ENCODE measurements around the gene CALHM4.
"Not testable (repeated sequence)": the region's sequence is repeated elsewhere in the genome, so short reads cannot be mapped to it uniquely, and the experiment has no call there.

Gene CALHM4

GRCh38 chr6:116572162-116572561 lies 18.6 kb downstream of the CALHM4 start:
- no peak for DNase-seq (ENCODE audit: low read depth in 2 of 2, low spot score in 1 of 2)

DNA sequence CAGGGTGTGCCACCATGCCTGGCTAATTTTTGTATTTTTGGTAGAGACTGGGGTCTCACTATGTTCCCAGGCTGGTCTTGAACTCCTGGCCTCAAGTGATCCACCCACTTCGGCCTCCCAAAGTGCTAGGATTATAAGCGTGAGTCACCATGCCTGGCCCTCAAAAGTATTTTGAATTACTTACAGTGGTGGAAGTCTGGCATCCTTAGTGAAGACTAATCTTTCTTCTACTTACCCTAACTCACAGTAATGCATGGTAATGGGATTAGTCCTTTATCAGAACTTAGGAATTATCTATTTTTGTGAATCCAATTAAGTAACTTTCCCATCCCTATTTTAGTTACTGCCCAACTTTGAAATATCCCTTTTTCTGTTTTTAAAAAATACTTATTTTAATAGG lies 21.7 kb downstream of the CALHM4 start:
- no peak for DNase-seq (ENCODE audit: low read depth in 2 of 2, low spot score in 1 of 2)

DNA sequence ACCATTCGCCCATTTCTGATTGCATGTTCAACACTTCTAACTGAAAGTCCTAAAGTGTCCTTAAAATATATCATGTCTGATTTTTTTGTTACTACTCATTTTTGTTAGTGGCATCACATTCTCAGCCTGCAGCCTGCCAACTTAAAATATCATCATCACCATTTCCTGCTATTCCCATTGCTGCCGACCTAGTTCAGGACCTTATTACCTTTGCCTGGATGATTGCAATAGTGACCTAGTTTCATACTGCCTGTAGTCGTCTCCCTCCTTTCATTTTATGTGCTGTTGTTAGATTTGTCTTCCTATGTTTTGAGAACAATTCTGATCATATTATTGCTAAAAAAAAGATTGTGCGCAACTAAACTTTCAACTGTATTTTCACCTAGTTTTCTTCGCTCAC lies 23.9 kb downstream of the CALHM4 start:
- DNase-seq (ENCODE audit: low read depth in 2 of 2, low spot score in 1 of 2), result no peak

DNA sequence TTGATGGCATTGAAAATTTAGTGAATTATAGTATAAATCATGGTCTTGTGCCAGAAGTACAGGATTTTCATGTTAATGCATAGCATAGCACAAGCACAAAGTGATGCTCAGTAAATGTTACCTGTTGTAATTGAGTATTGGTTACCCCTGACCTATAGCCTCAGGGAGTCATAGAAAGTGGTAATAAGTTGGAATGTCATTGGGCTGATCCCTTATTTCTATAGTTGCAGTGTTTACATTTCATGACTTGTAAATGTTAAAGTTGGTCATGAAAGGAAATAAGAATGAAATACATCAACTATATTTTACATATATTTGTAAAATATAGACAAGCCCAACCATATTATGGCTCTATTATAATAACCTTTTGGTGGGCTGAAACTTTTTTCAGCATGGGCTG lies 24.8 kb downstream of the CALHM4 start:
- no peak for DNase-seq (ENCODE audit: low read depth in 2 of 2, low spot score in 1 of 2)

DNA sequence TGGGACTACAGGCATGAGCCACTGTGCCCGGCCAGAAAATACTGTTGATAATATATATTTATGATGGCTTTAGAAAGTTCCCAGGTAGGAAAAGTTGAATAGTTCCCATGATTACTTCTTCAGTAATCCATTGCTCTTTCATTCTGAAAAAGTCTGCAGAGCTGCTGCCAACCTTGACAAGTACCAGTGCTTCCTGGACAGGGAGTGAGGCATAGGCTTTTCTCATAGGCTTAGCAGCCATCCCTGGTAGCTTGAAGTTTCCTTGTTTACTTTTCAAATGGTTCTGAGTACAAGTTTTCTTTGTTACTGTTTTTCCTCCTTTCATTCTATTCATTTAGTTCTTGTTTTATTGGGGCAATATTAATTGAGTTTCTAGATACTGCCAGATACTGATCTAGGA lies 25.6 kb downstream of the CALHM4 start:
- DNase-seq (ENCODE audit: low read depth in 2 of 2, low spot score in 1 of 2), result no peak

DNA sequence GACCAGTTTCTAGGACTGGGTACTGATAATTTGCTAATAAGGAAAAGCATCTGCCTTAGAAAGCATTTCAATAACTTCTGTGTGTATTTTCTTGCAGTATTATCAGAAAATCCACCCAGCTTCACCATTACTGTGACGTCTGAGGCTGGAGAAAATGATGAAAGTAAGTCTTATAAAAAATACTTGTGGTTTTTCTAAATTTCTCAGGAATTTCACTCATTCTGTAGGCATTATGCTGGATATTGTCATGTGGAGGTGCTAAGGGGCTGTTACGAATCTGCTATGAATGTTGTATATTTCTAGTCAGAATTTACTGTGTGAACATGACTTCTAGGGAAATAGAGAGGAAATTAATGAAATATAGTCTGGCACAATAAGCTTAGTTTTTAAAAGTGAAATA lies 26.6 kb downstream of the CALHM4 start:
- no peak for DNase-seq (ENCODE audit: low read depth in 2 of 2, low spot score in 1 of 2)

GRCh38 chr6:116586276-116586675 lies 32.7 kb downstream of the CALHM4 start:
- DNase-seq (ENCODE audit: low read depth in 2 of 2, low spot score in 1 of 2), result no peak

GRCh38 chr6:116586738-116587137 lies 33.2 kb downstream of the CALHM4 start:
- DNase-seq (ENCODE audit: low read depth in 2 of 2, low spot score in 1 of 2), result no peak

GRCh38 chr6:116595247-116595646 lies 41.7 kb downstream of the CALHM4 start:
- DNase-seq (ENCODE audit: low read depth in 2 of 2, low spot score in 1 of 2), result no peak

DNA sequence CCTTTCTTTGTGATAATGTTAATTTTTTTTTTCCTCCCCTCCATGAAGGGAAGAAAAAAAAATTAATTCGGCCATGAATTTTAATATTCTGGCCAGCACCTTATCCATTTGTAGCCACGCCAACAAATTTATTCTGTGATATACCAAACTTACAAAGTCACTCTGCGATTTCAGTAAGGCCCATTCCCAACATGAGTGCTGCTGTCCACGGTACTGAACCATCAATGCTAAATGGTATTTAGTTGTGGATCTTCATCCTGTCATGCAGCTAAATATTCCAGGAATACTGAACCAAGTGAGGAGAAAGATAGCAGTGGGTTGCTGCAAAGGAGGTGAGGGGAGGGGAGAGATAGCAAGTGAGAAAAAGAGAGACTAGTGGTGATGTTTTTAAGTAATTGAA lies 43.3 kb downstream of the CALHM4 start:
- DNase-seq (ENCODE audit: low read depth in 2 of 2, low spot score in 1 of 2), result no peak

GRCh38 chr6:116603916-116604315 lies 50.4 kb downstream of the CALHM4 start:
- not testable (repeated sequence) for DNase-seq (ENCODE audit: low read depth in 2 of 2, low spot score in 1 of 2)

GRCh38 chr6:116604868-116605267 lies 51.3 kb downstream of the CALHM4 start:
- not testable (repeated sequence) for DNase-seq (ENCODE audit: low read depth in 2 of 2, low spot score in 1 of 2)

DNA sequence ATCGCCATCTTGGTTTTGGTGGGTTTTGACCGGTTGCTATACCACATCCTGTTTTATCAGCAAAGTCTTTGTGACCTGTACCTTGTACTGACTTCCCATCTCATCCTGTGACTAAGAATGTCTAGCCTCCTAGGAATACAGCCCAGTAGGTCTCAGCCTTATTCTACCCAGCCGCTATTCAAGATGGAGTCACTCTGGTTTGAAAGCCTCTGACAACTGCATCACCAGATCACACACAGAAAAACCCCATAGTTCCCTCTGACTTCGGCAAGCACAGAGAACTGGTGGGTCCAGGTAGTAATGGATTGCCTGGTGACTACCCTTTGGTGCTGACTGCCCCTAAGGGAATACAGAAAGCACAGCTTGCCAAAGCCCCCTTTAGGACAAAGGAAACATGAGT lies 52.4 kb downstream of the CALHM4 start:
- DNase-seq (ENCODE audit: low read depth in 2 of 2, low spot score in 1 of 2), result no peak

Data from stimulated activated CD8-positive, alpha-beta memory T cell treated with anti-CD3 and anti-CD28 coated beads, Interleukin-4, amount 100 ng/mL, for 4 hours (primary cell).